HG02973 (cell line): ENCODE measurements around the gene ICE2.

Experiments
- ATAC-seq: cut with Tn5 transposase; IDR thresholded peaks from one replicate; pipeline ENCODE4 v1.9.1; 2021; ENCODE audit warnings: moderate library complexity; ENCODE audit not compliant: unreplicated experiment

Gene ICE2

DNA sequence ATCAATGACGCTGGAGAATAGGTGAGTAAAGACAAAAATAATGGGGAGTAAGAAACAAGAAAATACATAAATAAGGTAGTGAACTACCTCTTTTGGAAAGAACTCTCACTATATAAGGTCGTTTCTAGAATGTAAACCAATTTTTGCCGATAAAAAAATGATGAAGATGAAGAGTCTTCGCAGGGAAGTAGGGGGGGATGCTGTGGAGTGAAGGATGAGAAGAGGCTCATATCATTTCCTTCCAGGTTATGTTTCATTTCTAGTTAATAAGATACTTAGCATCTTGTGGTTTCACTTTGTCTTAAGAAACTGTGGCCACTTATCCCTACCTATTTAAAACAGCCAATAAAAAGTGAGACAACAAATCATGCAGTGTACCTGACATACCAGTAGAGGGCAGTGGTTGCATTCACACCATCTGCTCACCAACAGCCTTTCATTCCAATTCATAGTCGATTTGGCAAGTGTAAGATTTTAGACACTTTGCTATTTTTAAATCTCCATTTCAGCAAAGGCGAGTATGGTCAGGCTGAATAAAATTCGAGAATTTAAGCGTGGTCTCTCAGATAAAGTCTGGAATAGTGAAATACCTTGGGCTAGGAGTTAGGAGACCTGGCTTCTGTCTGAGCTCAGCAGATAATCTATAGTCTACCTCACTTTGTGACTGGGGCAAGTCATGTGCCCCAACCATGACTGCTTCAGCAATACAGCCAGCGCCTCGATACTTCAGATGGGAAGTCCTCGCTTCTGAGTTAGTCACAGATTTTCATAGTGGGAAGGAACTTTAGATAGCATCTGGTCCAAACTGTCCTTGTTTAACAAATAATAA, 28.9 kb upstream of the ICE2 start:
- ATAC-seq, result peak; percentile 71

DNA sequence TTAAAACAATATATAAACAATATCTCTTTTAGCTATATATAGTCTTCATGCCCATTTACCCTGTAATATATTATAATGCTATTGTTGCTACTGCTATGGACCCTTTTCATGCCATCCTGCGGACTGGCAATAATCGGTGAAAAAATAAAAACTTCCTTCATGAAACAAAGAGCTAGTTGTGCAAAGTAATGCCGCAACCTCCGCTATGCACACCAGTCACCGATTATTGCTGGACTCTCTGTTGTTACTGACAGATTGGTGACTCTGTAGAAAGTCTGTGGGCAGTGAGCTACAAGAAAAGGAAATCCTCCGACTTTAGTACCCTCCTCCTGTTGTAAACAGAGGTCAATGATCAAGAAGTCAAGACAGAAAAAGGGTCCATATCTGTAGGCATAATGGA, 17.9 kb upstream of the ICE2 start:
- no peak for ATAC-seq

DNA sequence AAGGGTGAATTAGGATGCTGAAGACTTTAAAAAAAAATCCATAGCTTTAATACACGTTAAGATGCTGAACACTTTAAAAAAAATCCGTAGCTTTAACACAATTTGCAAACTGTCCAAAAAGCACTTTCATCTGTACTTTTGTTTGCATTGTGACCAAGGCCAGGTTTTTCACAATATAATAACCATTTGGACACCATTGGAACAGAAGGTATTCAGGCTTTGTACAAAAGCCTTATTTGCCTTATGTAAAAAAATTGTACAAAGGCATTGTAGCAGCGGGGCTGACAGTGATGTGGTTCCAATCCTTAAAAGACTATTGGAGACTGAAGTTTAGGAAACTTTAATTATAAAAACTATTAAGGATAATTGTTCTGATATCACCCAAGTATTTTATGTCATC, 15.2 kb upstream of the ICE2 start:
- no peak for ATAC-seq

DNA sequence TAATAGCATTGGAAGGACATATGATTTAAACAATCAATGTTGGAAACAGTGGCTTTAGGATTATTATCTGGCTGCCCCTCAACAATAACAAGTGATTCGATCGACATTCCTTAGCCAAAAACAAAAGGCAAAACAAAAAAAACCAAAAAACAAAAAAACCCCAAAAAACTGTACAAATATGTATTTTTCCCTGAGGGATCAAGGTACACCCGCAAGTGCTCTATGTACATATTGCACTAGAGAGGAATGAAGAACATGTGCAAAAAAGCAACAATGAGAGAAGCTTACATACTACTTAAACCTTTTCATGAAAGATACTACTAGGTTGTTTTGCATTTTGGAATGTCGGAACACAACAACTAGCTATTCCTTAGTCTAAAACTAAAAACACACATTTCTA, 14.2 kb upstream of the ICE2 start:
- no peak for ATAC-seq

DNA sequence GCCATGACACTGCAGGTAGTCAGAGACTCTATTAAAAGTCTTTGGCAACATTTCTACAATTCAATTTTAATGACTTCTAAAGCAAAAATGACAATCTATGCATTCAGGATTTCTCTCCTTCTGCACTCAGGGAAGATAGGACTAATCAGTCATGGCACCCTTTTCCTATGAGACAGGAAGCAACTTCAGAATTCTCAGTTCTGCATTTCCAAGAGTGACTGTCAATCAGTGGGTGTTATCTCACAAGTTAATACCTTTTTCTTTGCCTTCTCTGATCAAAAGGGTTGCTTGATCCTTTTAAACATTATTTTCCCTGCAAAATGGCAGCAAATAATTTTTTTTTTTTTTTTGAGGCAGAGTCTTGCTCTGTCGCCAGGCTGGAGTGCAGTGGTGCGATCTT, 7.8 kb upstream of the ICE2 start:
- ATAC-seq, result no peak

DNA sequence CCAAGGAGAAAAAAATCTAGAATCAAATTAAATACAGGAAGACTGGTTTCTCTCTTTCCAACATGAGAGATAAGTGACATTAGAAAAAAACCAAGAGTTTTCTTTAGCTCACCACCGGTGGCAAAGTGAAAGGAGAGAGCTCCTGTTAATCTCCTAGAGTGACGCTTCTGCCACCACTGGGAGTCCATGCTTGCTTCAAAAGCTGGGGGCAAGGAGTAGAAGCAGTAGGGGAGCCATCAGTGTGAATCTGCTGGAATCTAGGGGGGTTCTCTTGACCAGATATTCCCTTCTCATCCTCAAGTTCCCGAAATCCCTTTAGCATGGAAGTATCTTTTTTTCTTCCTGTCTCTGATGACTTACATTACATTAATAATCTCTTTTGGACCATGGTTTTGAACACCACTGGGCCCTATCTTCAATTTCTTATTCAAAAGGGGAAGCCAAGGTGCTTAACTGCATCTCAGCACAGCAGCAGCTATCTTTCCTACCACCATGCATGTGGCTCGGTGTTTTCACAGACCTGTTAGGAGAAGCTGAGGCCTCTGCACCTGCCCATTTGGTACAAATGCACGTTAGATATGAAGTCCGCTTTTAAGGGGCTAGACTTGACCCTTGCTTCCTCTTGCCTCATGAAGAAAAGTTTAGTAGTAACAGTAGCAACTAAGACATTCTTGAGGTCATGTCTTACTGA, 6.6 kb upstream of the ICE2 start:
- ATAC-seq, result no peak

DNA sequence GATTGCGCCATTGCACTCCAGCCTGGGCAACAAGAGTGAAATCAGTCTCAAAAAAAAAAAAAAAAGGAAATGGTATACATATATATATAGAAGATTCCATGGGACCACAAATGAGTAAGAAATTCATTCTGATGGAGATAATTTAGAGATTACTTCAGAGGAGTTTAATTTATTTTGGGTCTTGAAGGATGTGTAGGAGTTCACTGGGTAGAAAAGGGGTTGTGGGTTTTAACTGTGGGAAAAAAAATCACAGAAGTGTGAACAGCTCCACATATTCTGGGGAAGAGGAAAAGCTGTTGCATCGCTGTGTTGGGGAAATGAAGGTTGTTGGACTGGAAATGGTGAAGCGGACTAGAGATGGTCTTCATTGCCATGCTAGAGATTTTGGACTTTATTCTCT, 4.1 kb upstream of the ICE2 start:
- ATAC-seq, result no peak

DNA sequence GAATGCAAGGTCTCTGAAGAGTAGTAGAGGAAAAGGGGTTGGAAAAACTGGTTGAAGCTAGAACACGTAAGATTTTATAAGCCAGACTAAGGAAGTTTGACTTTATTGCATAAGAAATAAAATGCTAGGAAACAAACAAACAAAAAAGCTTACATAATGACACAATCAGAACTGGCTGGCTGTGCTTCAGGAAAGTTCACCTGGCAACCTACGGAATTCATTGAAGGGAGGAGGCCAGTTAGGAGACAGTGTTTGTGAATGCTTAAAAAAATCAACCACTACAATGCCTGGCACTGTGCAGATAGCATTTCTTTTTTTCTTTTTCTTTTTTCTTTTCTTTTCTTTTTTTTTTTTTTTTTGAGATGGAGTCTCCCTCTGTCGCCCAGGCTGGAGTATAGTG, 1.9 kb upstream of the ICE2 start:
- no peak for ATAC-seq

DNA sequence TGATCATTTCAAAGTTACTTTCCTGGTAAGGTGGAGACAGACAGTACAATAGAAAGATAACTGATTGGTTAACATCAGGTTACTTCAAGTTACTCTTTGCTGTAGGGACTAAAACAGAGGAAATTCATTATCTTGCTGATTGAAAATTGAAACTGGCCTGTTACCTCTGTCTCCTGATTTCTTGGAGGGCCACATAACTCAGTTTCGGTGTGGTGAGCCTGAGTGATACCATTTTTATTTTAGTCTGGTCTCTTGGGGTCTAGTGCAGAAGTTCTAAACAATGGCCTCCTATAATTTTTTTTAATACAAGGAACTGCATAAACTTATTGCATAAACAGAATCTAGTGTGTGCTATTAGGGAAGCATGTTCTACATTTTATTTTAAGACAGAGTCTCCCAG, 1.2 kb upstream of the ICE2 start:
- ATAC-seq, result no peak

DNA sequence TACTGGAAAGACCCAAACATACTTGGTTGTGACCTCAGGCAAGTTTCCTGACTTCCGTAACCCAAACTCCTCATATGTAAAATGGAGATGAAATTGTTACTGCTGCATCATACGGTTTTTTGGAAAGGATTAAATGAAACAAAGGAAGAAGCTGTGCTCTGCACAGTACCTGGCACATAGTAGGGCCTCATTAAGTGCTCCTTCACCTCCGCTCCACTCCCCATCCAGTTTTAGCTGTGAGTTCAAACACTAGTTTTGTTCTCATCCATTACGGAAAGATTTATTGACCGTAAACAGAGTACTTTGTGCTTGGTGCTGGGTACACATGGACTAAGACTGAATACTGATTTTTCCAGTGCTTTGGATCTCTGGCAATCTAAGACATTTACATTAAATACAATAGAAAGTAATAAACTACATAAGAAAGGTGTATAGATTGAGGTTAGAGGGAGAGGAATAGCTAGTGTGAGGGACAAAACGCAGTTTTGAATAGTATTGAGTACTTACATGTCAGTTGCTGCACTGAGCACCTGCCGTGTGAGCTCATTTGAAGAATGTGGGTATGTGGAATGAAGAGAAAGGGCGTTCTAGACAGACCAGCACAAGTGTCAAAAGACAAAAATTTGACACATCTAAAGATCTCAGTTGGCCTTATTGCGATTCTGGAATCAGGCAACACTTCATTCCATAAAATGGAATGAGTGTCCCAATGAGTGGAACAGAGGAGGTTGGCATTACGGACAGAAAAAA, 594 bp upstream of the ICE2 start:
- ATAC-seq, result peak; percentile 7

DNA sequence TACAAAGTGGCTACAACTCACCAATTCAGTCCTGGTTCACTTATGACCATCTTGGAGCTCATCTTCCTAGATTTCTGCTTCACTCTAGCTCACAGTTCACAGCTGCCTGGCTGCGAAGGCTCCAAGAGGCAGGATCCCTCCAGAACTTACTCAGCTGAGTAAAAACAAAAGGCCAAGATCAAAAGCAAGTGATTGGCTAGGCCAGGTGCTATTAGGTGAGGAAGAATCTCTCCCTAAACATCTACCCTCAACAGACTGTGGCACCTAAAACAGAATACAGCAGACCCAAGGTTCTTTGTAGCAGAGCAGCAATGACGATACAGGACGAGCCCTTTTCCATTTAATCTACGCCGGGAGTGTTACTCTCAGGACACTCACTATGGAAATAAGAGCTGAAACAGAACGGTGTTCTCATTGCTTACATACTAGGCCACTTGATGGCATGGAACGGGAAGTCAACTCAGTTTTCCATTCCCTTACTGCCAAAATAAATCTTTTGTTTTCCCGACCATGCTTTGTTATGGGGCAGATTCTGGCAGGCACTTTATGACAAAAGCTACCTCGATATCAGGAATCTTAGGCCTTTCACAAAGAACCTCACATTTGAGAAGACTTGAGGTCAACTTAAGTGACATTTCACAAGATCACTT, 901 bp downstream of the ICE2 start:
- no peak for ATAC-seq

DNA sequence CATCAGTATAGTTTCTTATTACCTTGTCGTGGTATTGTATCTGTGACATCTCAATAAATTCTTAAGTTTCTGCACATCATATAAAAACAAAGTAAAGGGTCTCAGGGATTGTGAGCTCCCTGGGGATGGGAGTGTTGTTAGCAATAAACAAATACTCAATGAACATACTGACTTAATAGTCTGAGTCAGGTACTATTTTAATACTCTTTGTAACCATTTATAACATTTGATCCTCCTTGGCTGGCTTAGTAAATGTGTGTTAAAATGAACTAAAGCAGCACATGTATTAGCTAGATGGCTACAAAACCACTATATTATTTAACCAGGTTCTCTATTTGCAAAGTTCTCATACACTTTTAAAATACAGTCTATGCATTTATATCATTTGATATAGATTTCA, 1.8 kb downstream of the ICE2 start:
- ATAC-seq, result no peak

DNA sequence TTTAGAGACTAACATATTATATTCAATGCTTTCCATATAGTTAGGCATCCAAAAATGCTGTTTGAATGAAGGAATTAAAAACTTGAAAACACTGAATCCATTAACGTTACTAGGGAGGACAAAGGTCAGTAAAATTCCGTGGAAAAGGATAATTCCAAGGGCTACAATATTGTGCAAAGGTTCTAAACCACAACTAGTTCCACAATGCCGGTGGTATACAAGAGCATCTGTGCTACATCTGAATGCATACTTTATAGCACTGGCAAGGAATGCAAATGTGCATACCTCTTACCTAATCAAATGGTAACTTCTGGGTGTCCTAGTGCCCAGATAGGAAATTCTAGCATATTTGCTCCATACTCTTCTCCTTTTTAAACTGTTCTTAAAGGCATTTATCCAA, 2.2 kb downstream of the ICE2 start:
- ATAC-seq, result no peak

DNA sequence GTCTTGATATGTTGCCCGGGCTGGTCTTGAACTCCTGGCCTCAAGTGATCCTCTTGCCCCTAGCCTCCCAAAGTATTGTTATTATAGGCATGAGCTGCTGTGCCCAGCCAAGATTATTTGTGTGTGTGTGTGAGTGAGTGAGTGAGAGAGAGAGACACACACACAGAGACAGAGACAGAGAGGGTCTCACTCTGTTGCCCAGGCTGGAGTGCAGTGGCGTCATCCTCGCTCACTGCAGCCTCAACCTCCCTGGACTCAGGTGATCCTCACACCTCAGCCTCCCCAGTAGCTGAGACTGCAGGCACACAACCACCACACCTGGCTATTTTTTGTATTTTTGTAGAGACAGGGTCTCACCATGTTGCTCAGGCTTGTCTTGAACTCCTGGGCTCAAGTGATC, 5.8 kb downstream of the ICE2 start:
- no peak for ATAC-seq

DNA sequence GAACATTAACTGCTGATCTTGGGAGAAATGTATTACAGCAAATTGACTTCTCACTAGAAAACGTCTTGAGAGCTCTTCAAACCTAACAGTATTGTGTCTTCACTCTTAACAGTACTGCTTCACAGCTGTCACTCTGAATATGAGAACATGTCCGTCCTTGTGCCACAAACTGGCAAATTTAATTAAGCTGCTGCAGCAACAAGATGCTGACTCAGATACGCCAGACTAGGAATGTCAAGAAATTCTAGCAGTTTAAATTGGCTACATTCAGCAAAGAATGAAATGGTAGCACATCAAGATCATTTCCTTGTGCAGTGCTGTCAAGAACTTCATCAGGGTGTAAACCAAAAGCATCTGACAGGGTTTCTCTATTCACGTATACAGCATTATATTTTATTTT, 7.6 kb downstream of the ICE2 start:
- no peak for ATAC-seq

DNA sequence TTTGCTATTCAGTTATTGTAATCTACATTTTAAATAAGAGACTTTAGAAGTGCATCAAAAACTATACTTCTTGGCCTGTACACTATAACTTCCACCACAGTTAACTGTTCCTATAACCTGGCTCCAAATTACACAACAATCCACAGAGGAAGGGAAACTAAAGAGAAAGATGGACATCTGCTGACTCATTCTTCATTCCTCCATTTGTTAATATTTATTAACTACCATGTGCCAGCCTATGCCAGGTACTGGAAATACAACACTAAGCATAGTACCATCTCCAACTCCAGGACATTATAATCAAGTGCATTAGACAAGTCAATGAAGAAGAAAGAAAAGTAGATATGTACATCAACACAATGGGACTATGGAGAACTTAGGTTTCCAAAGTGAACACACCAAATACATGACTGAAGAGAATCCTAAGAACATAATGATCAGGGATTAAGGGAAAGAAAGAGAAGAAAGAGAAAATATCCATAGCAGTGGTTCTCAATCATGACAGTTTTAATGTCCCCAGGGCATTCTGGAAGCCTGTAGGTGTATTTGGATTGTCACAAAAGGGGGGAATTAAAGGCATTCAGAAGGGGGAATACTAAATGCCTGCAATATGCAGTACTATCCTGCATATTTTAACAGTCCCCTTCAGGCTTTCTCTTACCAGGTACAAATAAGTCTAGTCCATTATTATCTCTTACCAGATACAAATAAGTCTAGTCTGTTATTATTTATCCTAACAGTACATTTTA, 8.9 kb downstream of the ICE2 start:
- no peak for ATAC-seq

DNA sequence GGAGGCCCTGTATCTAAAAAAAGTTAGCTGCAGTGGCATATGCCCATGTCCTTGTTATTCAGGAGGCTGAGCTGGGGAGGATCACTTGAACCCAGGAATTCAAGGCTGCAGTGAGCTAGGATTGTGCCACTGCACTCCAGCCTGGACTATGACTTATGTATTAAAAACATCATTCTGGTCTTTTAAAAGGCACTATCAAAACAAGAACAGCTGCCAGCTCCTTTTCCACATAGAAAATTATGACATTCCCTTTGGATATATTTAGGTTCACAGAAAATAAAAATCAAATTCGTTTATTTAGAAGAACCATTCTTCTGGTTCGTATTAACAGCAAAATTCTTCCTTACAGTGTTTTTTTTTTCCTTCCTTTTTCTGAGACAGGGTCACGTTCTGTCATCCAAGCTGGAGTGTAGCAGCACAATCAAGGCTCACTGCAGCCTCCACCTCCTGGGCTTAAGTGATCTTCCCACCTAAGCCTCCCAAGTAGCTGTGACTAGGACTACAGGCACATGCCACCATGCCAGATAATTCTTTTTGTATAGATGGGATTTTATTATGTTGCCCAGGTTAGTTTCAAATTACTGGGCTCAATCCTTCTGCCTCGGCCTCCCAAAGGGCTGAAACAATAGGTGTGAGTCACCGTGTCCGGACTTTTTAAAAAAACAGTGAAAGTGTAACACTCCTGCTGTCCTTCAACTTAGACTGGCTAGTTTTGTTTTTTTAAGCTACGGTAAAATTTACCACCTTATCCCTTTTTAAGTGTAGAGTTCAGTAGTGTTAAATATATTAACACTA, 13.9 kb downstream of the ICE2 start:
- ATAC-seq, result no peak

DNA sequence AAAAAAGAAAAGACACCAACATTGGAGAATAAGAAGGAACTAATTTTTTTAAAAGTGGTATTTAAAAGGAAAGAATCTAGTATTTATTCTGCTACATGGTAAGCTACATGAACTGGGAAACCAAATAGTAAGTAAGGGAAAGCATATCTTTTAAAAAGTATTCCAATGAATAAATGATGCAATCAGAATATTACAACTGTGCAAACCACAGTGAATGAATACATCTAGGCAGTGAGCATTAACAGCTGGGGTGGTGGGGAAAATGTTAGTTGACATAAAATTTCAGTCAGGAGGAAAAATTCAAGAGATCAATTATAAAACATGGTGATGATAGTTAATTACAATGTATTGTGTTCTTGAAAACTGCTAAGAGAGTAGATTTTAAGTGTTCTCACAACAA, 16.9 kb downstream of the ICE2 start:
- ATAC-seq, result no peak

DNA sequence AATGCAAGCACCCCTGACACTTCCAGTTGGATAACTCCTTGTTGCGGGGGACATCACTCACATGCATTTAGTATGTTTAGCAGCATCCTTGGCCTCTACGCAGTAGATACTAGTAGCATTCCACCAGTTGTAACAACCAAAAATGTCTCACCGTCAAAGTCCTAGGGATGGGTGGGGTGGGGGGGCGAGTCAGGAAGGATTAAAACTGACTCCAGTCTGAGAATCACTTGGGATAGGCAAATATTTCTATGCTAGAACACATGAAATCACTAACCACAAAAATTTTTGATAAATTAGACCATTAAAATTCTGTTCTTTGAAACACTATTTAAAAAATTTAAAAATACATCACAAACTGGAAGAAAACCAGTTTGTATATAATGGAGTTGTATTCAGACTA, 18.0 kb downstream of the ICE2 start:
- no peak for ATAC-seq

DNA sequence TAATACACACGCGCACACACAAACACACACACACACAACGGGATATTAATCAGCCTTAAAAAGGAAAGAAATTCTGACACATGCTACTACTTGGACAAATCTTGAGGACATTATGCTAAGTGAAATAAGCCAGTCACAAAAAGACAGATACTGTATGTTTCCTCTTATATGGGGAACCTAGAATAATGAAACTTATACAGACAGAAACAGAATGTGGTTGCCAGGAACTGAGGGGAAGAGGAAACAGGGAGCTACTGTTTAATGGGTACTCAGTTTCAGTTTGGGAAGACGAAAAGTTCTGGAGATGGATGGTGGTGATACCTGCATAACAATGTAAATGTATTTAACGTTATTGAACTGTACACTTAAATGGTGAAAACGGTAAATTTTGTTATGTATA, 20.2 kb downstream of the ICE2 start:
- ATAC-seq, result no peak
